GM18858 (cell line): ENCODE results near the gene LRRC32.
A peak's percentile ranks its signal among the peaks of the same experiment; 100 is the strongest.

Experiments
- ATAC-seq: cut with Tn5 transposase; IDR thresholded peaks from one replicate; pipeline ENCODE4 v1.9.1; 2021; ENCODE audit not compliant: unreplicated experiment

LRRC32 gene

GRCh38 chr11:76680518-76681425 lies 10.2 kb upstream of the LRRC32 start:
- ATAC-seq, result no peak

DNA sequence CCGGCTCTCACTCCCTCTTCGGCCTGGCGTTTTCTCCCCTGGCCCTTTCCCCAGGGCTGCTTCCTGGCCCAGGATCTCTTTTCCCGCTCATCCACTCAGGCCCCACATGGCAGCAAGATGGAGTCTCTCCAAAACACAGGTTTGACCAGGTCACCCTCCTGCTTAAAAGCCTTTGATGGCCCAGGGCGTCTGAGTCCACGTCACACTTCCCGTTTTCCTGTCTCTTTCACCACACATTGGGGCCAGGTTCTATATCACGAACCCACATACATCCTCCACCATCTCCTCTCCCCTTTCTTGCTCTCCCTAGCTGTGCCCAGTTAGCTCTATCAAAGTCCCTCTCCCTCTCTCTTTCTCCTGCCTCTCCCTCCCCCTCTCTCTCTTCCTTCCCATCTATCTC lies 7.8 kb upstream of the LRRC32 start:
- ATAC-seq, result no peak

GRCh38 chr11:76677458-76677765 lies 6.9 kb upstream of the LRRC32 start:
- no peak for ATAC-seq

DNA sequence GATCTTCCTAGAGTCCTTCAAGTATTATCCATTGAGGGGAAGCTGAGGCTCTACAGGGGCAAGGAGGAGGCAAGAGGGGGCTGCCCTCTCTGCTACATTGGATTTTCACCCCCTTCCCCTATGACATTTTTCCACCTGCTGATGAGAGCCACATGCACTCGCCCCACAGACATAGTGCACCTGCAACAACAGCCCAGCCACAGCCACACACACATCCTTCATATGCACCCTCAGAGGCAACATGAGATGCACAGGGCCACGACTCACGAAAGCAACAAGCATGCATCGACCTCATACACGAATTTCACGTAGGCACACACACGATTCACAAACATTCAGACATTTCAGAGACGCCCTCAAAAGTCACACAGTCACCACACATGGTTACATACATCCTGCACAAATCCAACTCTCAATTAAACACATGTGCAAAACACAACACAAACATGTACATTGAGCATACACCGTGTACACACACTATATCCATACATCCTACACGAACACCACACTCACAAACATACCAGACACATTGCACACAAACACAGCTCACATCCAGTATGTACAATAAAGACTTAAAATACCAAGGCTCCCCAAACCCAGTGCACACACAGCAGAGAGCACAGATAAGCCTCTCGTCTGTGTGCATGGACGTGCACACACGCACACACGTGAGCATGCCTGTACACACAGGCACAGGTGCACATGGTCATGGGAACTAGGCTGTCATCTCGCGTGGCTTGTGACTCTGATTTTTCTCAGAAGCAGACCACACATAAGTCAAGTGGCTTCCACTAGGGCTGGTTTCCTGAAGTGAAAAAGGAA lies 6.3 kb upstream of the LRRC32 start:
- no peak for ATAC-seq

DNA sequence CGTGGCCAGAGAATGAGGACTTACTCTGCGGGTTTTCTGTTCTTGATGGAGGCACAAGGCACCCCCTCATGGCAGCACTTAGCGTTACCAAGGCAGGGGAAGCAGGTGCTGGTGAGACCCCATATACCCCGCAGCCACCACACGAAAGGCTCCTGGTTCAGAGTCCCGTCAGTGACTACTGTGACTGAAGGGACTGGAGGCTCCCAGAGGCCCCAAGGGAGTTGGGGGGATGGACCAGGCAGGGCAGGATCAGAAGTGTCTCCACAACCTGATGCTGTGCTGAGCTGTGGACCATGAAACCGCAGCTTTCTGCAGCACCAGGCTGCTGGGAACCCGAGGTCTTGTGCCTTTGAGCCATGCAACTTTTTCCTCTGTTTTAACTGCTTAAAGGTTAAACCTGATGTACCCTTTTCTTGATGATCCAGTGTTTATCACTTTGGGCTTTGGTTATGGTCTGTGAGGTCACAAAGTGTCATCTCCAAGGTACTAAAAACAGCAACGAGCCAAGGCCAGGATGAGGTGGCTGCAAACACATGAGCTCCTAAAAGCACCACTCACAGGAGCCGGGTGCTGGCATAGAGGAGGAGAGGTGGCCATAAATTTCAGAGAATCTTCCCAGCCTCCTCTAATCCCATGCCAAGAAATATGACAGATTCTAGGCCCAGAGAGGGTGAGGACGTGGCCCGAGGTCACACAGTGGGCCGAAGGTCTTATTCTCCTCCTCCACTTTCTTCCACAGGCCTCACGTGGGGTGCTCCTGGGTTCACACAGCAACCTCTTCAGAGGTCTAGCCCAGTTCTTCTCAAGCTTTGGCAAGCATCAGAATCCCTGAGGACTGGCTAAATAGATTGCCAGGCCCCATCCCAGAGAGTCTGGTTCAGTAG lies 4.2 kb upstream of the LRRC32 start:
- no peak for ATAC-seq

DNA sequence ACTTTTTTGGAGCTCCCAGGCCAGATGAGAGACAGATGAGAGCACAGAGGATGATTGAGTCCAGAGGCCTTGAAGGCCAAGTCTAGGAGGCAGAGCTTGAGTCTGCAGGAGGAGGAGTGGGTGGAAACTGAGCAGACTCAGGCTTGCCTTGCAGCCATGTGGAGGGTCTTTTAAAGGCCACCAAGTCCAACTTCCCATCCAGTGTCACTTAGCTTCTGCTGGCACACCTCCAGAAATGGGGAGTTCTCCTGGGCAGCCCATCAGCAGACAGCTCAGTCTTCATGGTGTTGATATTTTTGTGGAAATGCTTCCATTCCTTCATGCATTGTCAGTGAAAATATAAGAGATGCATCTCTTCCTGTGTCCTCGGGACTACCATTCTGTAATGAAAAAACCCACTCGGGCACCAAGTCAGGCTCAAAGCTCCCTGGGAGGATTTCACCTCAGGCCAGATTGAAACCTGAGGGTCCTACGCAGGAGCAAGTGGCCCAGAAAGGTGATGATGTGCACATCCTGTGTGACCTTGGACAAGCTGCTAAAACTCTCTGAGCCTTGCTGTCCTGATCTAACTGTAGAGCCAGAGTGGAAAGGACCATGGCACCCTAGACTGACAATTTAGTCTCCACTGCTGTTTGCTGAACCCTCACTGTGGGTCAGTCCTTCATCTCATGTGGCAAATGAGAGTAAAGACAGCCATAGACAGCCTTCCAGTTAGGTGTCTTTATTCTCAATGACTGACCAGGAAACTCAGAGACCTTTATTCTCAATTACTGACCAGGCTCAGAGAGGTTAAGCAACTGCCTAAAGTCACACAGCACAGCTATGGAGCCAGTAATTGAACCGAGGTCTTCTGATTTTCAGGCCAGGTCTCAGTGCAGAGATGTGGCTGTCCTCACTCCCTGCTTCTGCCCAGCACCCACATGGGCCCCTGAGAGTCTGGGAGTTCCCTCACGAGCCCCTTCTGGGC lies 2.9 kb upstream of the LRRC32 start:
- no peak for ATAC-seq

DNA sequence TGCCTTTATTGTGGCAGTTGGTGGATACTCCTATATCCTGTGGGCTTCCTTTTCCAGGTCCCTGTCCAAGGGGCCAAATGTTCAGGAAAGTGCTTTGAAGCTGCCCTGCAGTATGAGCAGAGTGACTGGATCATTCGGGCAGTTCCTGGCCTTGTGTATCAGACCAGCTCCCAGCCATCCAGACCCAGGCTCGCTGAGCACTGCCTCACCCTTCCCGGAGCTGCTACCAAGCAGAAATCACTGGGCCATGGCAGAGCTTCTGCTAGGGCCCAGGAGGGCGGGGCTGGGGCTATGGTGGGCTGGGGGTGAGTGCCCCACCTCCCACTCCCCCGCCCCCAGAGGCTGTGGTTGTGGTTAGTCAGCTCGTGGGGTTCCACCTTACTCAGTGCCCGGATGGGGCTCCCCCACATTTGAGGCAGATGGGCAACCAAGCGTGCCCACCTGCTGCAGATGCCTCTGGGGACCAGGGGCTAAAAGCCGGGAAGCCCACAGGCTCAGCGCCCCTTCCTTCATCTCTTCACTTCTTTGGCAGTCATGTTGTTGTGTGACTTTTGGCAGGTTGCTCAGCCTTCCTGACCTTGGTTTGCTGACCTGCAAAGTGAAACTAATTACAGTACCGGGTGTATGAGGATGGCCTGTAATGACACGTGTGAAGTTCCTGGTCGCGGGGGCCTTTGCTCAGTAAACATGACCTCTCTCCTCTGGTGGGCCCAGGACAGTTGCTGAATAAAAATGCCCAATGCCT lies 2.1 kb upstream of the LRRC32 start:
- peak; percentile 53 for ATAC-seq

GRCh38 chr11:76671626-76672309 lies 1.2 kb upstream of the LRRC32 start:
- no peak for ATAC-seq

DNA sequence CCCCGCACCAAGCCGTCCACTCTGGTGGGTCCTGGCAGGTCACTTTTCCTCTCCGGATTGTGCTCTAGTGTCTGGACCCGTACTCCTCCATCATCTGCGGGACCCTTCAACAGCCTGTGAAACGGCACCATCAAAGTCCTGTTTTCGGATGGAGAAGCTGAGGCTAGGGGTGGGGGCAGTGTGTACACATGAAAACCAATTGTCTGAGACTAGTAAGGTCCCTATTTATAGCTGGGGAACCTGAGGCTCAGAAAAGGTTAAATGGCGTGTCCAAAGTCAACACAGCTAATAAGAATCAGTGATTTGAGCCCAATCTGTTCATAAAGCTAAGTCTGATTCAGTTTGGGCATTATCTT lies 668 bp upstream of the LRRC32 start:
- ATAC-seq, result no peak

- ATAC-seq, result no peak
These were observed 554 bp downstream of the LRRC32 start for GRCh38 chr11:76669901-76670484.

DNA sequence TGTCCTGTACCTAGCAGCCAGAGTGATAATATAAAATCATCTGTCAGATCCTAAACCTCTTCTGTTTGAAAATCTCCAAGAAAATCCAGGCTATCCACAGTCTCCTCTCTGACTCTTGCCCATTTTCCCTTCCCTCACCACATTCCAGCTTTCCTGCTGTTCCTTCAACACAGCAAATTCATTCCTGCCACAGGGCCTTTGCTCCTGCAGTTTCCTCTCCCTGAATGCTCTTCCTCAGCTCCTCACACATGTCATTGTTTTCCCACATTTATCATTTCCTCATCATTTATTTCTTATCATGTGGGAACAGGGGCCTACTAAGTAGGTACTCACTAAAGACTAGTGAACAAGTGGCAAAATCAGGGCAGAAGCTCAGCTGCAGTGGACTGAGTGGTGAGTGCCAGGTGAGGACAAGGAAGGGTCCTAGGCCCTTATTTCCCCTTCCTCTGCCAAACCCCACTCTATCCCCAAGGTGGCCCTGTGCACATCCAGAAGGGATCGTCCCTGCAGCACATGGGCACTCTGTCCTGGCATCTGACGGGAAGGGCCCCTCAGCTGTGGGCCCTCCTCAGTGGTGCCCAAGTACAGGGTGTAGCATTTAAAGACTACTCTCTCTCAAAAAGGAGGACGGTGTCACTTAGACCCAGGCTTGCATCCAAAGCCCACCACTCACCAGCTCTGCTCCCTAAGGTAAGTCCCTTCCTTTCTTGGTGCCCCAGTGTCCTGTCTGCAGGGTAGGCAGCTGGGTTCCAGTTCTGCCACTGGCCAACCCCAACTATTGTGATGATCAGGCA lies 2.0 kb downstream of the LRRC32 start:
- no peak for ATAC-seq

DNA sequence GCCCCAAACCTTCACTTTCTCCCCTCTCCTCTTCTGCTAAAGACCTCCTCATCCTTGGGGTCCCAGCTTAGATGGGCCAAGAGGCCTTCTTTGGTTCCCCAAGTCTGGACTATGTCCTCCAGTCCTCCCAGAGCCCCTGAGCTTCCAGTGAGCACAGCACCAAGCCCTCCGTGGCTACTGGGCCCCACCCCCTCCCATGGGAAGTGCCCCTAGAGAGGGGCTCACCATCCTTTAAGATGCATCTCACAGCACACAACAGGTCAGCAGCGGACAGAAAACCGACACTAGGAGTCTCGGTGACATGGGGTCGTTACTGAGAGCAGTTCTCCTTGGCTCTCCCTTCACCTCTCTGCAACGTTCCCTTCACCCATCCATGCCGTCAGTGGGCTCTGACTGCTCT lies 2.7 kb downstream of the LRRC32 start:
- no peak for ATAC-seq

DNA sequence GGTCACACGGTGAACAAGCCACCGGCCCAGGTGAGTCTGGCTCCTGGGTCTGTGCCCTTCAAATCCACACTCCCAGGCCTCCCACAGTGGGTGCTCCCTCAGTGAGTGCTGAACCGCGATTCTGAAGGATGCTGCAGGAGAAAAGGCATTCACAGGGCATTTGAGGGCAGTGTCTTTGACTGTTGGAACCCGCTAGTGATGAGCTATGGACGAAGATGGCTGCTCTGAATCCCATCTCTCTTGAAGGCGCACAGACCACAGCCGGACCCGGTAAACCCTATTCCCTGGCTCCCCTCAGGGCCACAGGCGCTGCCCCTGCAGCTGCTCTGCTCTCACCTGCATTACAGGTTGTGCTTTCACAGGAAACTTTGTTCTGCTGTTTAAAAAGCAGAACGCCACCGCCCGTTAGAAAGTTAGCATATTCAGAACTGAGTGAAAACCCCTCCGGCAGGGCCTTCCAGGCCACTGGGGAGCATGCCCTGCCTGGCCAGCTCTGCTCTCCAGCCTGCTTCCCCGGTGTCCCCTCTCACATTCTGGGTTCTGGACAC lies 3.2 kb downstream of the LRRC32 start:
- ATAC-seq, result no peak

DNA sequence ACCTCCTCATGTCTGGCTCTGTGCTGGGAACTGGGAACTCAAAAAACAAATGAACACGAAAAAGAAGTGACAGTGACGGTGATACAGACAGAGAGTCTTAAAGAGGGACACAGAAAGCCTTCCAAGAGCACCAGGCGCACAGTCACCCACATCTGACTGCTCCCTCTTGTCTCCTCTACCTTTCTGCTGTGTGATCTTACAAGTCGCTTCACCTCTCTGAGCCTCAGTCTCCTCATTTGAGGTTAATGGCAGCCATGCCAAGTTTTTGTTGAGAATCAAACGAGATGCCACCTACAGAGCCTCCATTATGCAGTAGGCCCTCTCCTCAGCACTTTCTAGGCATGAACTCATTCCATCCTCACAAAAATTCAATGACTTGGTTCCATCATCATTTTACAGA lies 3.7 kb downstream of the LRRC32 start:
- no peak for ATAC-seq

- ATAC-seq, result peak; percentile 55
These were observed 4.1 kb downstream of the LRRC32 start for GRCh38 chr11:76666408-76666807.

- no peak for ATAC-seq
These were observed 4.6 kb downstream of the LRRC32 start for GRCh38 chr11:76665921-76666351.

DNA sequence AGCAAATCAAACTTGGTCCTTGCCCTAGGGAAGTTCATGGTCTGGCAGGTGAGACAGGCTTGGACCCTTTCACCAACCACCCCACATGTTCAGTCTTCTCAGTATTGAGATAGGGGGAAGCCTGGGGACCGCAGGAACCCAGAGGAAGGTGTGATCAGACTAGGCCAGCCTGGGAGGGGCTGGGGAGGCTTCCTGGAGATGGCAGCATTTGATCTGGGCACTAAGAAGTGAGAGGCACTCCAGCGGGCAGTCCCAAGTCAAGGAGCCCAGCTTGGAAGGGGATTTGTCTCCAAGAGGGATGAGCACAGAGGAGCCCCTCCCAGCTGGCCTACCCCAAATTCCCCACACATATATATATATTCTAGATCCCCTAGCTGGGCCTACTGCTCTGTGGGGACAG lies 5.4 kb downstream of the LRRC32 start:
- ATAC-seq, result no peak
